NB4 (cell line): Measurements from ENCODE around the gene RAB12.

Experiments used
- POLR2A ChIP-seq: IDR thresholded peaks from 2 replicates; pipeline ENCODE4 v1.6.1; 2011; ENCODE audit warnings: mild to moderate bottlenecking; ENCODE audit not compliant: insufficient read length; ENCODE audit errors: extremely low read depth
- TF ChIP-seq, protein P1 (sequence below): IDR thresholded peaks from one replicate; pipeline ENCODE4 v1.5.1; 2012; ENCODE audit warnings: low read depth, low read length

DNA sequence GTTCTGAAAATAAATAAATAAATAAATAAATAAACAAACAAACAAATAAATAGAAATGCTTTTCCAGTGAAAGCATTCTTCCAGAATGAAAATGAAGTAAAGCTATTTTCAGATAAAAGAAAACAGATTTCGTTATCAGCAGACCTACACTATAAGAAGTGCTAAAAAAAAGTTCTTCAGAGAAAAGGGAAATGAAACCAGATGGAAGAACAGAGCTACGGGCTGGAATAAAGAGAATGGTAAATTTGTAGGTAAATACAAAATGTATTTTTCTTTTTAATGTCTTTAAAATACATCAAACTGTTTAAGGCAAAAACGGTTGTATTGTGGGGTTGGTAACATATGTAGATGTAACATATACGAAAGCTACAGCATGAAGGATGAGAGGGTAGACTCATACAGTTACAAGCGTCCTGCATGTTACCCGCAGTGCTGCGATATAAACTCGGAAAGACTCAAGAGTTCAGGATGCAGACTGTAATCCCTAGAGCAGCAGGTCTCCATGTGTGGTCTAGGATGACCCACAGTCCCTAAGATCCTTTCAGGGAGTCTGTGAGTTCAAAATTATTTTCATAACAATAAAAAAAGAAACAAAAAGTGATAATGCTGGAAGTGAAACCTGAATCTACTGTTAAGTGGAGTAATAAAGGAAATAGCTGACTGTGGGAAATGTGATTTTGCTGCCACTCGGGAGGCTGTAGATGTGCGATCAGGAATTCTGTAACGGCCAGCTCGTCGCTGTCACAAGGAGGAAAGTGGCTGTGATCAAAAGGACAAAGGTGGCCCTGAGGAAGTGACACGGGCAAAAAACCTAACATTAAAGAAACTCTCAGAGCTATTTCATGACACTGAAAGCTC is 5.3 kb upstream of the RAB12 start:
- TF ChIP-seq, protein P1, sequence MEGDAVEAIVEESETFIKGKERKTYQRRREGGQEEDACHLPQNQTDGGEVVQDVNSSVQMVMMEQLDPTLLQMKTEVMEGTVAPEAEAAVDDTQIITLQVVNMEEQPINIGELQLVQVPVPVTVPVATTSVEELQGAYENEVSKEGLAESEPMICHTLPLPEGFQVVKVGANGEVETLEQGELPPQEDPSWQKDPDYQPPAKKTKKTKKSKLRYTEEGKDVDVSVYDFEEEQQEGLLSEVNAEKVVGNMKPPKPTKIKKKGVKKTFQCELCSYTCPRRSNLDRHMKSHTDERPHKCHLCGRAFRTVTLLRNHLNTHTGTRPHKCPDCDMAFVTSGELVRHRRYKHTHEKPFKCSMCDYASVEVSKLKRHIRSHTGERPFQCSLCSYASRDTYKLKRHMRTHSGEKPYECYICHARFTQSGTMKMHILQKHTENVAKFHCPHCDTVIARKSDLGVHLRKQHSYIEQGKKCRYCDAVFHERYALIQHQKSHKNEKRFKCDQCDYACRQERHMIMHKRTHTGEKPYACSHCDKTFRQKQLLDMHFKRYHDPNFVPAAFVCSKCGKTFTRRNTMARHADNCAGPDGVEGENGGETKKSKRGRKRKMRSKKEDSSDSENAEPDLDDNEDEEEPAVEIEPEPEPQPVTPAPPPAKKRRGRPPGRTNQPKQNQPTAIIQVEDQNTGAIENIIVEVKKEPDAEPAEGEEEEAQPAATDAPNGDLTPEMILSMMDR: no peak
- TF ChIP-seq POLR2A: no peak
